RWPE1 (cell line): Measurements from ENCODE around the gene AGO3.
"Not testable (repeated sequence)": the region's sequence is repeated elsewhere in the genome, so short reads cannot be mapped to it uniquely, and the experiment has no call there.

Experiments
- CTCF ChIA-PET: fragments of 350-600 bp; sonication (Branson Sonifier 250); formaldehyde crosslinking; extraction: SDS; loops from one replicate; lab custom pipeline; 2021; lab: Yijun Ruan, JAX
- POLR2A ChIA-PET: fragments of 400-600 bp; formaldehyde crosslinking; extraction: SDS; loops from one replicate; lab custom pipeline; 2020; ENCODE audit warnings: antibody characterized with exemption; ENCODE audit not compliant: low non-redundant PET; lab: Yijun Ruan, JAX
- DNase-seq: peaks from one replicate; pipeline ENCODE4 v3.0.0; 2012; ENCODE audit warnings: low spot score
- H3K27ac ChIP-seq: fragments of 450-650 bp; 2 replicates; pipeline ENCODE4 v1.5.1; 2017
- CTCF ChIP-seq: fragments of 450-650 bp; conservative IDR thresholded peaks from 2 replicates; pipeline ENCODE4 v1.5.1; 2017; ENCODE audit warnings: low read depth, mild to moderate bottlenecking

AGO3 gene

GRCh38 chr1:35885961-35886558, 44.8 kb upstream of the AGO3 start:
- H3K27ac ChIP-seq = no peak overlapping the region
- DNase-seq = no peak
- no peak for TF ChIP-seq CTCF
- CTCF ChIA-PET = no interaction called here
- POLR2A ChIA-PET = no interaction called here

- ChIA-PET CTCF (interaction anchor here (0.6 kb wide), 1 partner anchor 40 kb away, joined by 4 read pairs; no protein-coding TSS in a partner anchor), POLR2A (no interaction called here)
- H3K27ac ChIP-seq = no peak overlapping the region
- TF ChIP-seq CTCF = no peak
- DNase-seq = no peak
Observed at GRCh38 chr1:35886577-35887431, 44.1 kb upstream of the AGO3 start.

- TF ChIP-seq CTCF = no peak
- CTCF ChIA-PET = no interaction called here
- DNase-seq = no peak
- POLR2A ChIA-PET = no interaction called here
- H3K27ac ChIP-seq = no peak overlapping the region
Observed at GRCh38 chr1:35887508-35887907, 43.4 kb upstream of the AGO3 start.

GRCh38 chr1:35888255-35888654, 42.6 kb upstream of the AGO3 start:
- no peak for DNase-seq
- POLR2A ChIA-PET = no interaction called here
- H3K27ac ChIP-seq = no peak overlapping the region
- no peak for TF ChIP-seq CTCF
- CTCF ChIA-PET = no interaction called here

- H3K27ac ChIP-seq, POLR2A ChIA-PET, DNase-seq, CTCF ChIA-PET: not testable (repeated sequence)
Observed at GRCh38 chr1:35888981-35889380, 41.9 kb upstream of the AGO3 start.

- no peak for TF ChIP-seq CTCF
- ChIA-PET CTCF (no interaction called here), POLR2A (no interaction called here)
- DNase-seq = no peak
- H3K27ac ChIP-seq = no peak overlapping the region
Observed at GRCh38 chr1:35893051-35893879, 37.6 kb upstream of the AGO3 start.
